CD4-positive, alpha-beta T cell (primary cell): ENCODE results near the gene JARID2. TPM values are rescaled to one million over a fixed set of nuclear protein-coding genes. Genes with fewer than 3 reads are reported as not detected.

Experiments
- ATAC-seq: fragments of 200-7000 bp; cut with Tn5 transposase; one replicate; pipeline ENCODE4 v1.10.0; 2022; ENCODE audit warnings: mild to moderate bottlenecking; ENCODE audit not compliant: poor library complexity
- CTCF ChIA-PET: fragments of 350-600 bp; sonication (Branson Sonifier 250); formaldehyde crosslinking; loops from one replicate; lab custom pipeline; 2021; ENCODE audit warnings: antibody characterized with exemption, inconsistent platforms; lab: Charles Lee
- POLR2A ChIA-PET: fragments of 350-600 bp; sonication (Branson Sonifier 250); formaldehyde crosslinking; loops from one replicate; lab custom pipeline; 2021; ENCODE audit warnings: antibody characterized with exemption, inconsistent platforms; lab: Charles Lee
- DNase-seq, 14 experiments: peaks; one replicate each; pipeline ENCODE4 v3.0.0-alpha.2; 2013 to 2020; ENCODE audit warnings: mixed read lengths in 2 of 14
- H3K27ac ChIP-seq, 2 donors: one replicate each; pipeline versions ENCODE4 v1.5.1 to v1.7.0; 2013; ENCODE audit warnings: low read length in 2 of 2, low read depth in 1 of 2, mild to moderate bottlenecking in 1 of 2
- H3K27me3 ChIP-seq, 2 experiments: 1 replicate in 1 of 2; 2 replicates in 1 of 2; pipeline versions ENCODE4 v1.6.1 to v1.7.0; 2013; ENCODE audit warnings: low read length in 2 of 2, control low read depth in 1 of 2, mild to moderate bottlenecking in 1 of 2, moderate library complexity in 1 of 2; ENCODE audit not compliant: insufficient read depth in 2 of 2, control insufficient read depth in 1 of 2
- H3K36me3 ChIP-seq: one replicate; pipeline ENCODE4 v1.6.1; 2013; ENCODE audit warnings: low read length, control low read depth; ENCODE audit not compliant: insufficient read depth
- H3K4me1 ChIP-seq: one replicate; pipeline ENCODE4 v1.6.1; 2013; ENCODE audit warnings: low read length, control low read depth; ENCODE audit not compliant: insufficient read depth
- H3K4me3 ChIP-seq: one replicate; pipeline ENCODE4 v1.5.1; 2013; ENCODE audit warnings: mild to moderate bottlenecking, low read length, moderate library complexity
- H3K9me3 ChIP-seq, 2 experiments: 1 replicate in 1 of 2; 2 replicates in 1 of 2; pipeline versions ENCODE4 v1.6.1 to v1.7.0; 2013; ENCODE audit warnings: low read length in 2 of 2, mild to moderate bottlenecking in 2 of 2, control low read depth in 1 of 2, moderate library complexity in 1 of 2; ENCODE audit not compliant: control insufficient read depth in 1 of 2, insufficient read depth in 1 of 2
- H3K27ac Mint-ChIP-seq: one replicate; pipeline ENCODE4 v1.8.0; 2020; ENCODE audit warnings: mixed read lengths
- H3K27me3 Mint-ChIP-seq: one replicate; pipeline ENCODE4 v1.8.0; 2021; ENCODE audit warnings: mixed read lengths
- H3K36me3 Mint-ChIP-seq: one replicate; pipeline ENCODE4 v1.8.0; 2021; ENCODE audit warnings: low read depth, mixed read lengths
- H3K4me1 Mint-ChIP-seq: one replicate; pipeline ENCODE4 v1.8.0; 2021; ENCODE audit warnings: low read depth, mixed read lengths
- H3K4me3 Mint-ChIP-seq: one replicate; pipeline ENCODE4 v1.8.0; 2020; ENCODE audit warnings: mild to moderate bottlenecking, mixed read lengths
- H3K9me3 Mint-ChIP-seq: one replicate; pipeline ENCODE4 v1.8.0; 2020; ENCODE audit warnings: mixed read lengths
- intact Hi-C, 2 experiments: fragments of 100-400 bp; cut with DNase I in 1 of 2; cut with micrococcal nuclease in 1 of 2; formaldehyde crosslinking; loops; one replicate each; pipeline versions ENCODE4 v1.15.1 to v1.9.0; 2023 to 2025; cut with DNase I, micrococcal nuclease
- total RNA-seq, 174 experiments: library from RNA in 2 of 174; stranded (reverse) in 2 of 174; gene quantifications; one replicate each; pipeline ENCODE4 v1.2.3 and lab custom pipeline; 2021 to 2026
- TF ChIP-seq, protein P1 (sequence below): fragments of 200-600 bp; IDR thresholded peaks from one replicate; pipeline ENCODE4 v1.8.0; 2022; ENCODE audit warnings: antibody characterized with exemption, mild to moderate bottlenecking

JARID2 gene
- total RNA-seq, 2 experiments from 2014 or later: 32.0 to 33.0 TPM

DNA sequence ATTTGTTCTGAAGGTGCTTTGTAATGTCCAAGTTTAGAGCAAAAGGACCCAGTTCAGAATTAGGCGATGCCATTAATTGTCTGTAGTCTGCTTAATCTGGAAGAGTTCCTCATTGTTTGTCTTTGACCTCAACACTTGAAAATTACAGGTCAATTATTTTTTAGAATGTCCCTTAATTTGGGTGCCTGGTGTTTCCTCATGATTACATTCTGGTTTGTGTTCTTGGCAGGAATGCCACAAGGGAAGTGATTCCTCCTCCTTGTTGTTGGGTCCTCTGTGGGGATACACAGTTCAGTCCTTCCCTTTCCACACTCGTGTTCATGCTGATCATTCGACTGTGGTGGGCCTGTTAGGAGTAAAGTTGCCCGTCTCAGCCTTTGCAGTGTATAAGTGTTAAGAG, 207.3 kb downstream of the JARID2 start:
- Histone ChIP-seq H3K27me3 (no peaks in the 10 kb centered on the region), H3K4me3 (no peak overlapping the region), H3K9me3 (no peaks in the 10 kb centered on the region), H3K36me3 (peaks cover 23% of the 10 kb centered on the region), H3K4me1 (peaks cover 9% of the 10 kb centered on the region), H3K27ac (no peak overlapping the region)
- Mint-ChIP-seq H3K4me1 (peaks cover 57% of the 10 kb centered on the region), H3K27me3 (no peaks in the 10 kb centered on the region), H3K36me3 (peaks cover 45% of the 10 kb centered on the region), H3K9me3 (no peaks in the 10 kb centered on the region), H3K4me3 (no peak overlapping the region), H3K27ac (peak overlapping the region; percentile 19)
- TF ChIP-seq, protein P1, sequence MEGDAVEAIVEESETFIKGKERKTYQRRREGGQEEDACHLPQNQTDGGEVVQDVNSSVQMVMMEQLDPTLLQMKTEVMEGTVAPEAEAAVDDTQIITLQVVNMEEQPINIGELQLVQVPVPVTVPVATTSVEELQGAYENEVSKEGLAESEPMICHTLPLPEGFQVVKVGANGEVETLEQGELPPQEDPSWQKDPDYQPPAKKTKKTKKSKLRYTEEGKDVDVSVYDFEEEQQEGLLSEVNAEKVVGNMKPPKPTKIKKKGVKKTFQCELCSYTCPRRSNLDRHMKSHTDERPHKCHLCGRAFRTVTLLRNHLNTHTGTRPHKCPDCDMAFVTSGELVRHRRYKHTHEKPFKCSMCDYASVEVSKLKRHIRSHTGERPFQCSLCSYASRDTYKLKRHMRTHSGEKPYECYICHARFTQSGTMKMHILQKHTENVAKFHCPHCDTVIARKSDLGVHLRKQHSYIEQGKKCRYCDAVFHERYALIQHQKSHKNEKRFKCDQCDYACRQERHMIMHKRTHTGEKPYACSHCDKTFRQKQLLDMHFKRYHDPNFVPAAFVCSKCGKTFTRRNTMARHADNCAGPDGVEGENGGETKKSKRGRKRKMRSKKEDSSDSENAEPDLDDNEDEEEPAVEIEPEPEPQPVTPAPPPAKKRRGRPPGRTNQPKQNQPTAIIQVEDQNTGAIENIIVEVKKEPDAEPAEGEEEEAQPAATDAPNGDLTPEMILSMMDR: no peak
- ATAC-seq (no peak), DNase-seq (no peak)
- intact Hi-C loops: no loop called here
- POLR2A ChIA-PET: no interaction called here
- CTCF ChIA-PET: no interaction called here

DNA sequence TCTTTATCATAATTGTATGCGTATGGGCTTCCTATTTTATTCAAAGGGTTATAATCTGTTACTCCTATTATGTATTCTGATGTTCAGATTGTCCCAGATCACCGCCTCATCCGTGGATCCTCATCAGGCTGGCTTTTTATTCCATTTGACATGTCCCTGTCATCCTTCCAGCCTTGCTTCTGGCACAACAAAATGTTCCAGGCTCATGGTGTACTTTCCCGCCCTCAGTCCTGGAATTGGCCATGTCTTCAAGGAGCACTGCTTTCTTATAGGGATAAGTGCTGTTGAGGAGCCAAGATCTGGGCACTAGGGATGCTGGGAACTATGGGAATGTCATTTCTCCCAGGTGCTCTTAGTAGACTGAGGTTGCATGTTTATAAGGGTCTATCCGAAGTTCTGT, 207.8 kb downstream of the JARID2 start:
- Histone ChIP-seq H3K27ac (no peak overlapping the region), H3K4me1 (peaks cover 9% of the 10 kb centered on the region), H3K9me3 (no peaks in the 10 kb centered on the region), H3K36me3 (peaks cover 23% of the 10 kb centered on the region), H3K27me3 (no peaks in the 10 kb centered on the region), H3K4me3 (no peak overlapping the region)
- DNase-seq (no peak), ATAC-seq (no peak)
- POLR2A ChIA-PET: no interaction called here
- CTCF ChIA-PET: no interaction called here
- no peaks in the 10 kb centered on the region for H3K27me3 Mint-ChIP-seq
- intact Hi-C loops: no loop called here
- no peak overlapping the region for H3K4me3 Mint-ChIP-seq
- H3K27ac Mint-ChIP-seq: peak overlapping the region; percentile 19
- H3K9me3 Mint-ChIP-seq: no peaks in the 10 kb centered on the region
- TF ChIP-seq, protein P1: no peak
- peaks cover 45% of the 10 kb centered on the region for H3K36me3 Mint-ChIP-seq
- H3K4me1 Mint-ChIP-seq: peaks cover 59% of the 10 kb centered on the region

DNA sequence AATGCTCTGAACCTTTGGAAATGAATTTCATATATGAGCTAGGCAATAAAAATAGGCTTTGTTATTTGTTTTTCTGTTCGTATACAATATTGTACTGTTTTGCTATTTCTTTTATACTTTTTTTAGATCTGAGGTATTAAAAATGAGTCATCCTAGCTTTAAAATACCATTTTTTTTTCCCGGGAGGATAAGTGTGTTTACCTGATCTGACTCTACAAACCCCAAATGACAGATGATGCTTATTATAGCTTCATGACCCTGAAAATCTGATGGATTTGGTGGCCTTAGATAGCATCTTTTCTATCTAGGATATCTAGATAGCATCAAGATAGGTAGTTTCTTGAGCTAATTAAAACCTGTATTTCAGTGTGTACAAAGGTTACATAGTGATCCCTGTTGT, 210.6 kb downstream of the JARID2 start:
- H3K4me3 Mint-ChIP-seq: no peak overlapping the region
- ATAC-seq (no peak), DNase-seq (no peak)
- POLR2A ChIA-PET: interaction anchor here (0.6 kb wide), 1 partner anchor 1251 kb away, joined by 4 read pairs; no protein-coding TSS in a partner anchor
- no peaks in the 10 kb centered on the region for H3K9me3 Mint-ChIP-seq
- H3K27me3 Mint-ChIP-seq: no peaks in the 10 kb centered on the region
- Histone ChIP-seq H3K4me1 (peaks cover 4% of the 10 kb centered on the region), H3K9me3 (no peaks in the 10 kb centered on the region), H3K27ac (no peak overlapping the region), H3K4me3 (no peak overlapping the region), H3K27me3 (no peaks in the 10 kb centered on the region), H3K36me3 (peaks cover 23% of the 10 kb centered on the region)
- TF ChIP-seq, protein P1: no peak
- peaks cover 68% of the 10 kb centered on the region for H3K4me1 Mint-ChIP-seq
- CTCF ChIA-PET: interaction anchor here (0.6 to 1.2 kb wide), 2 partner anchors 60 to 397 kb away, joined by 3 read pairs; no protein-coding TSS in a partner anchor
- peaks cover 40% of the 10 kb centered on the region for H3K36me3 Mint-ChIP-seq
- intact Hi-C loops: no loop called here
- no peak overlapping the region for H3K27ac Mint-ChIP-seq
